GM13977 (cell line): ENCODE data around the gene SLC23A2.
"Not testable (repeated sequence)": the region's sequence is repeated elsewhere in the genome, so short reads cannot be mapped to it uniquely, and the experiment has no call there.

Experiments
- DNase-seq: peaks from one replicate; pipeline ENCODE4 v3.0.0; 2012; ENCODE audit warnings: low spot score
- in situ Hi-C: fragments of 300-500 bp; cut with MboI; formaldehyde crosslinking; loops from one replicate; pipeline ENCODE4 v1.12.0; 2022; ENCODE audit warnings: low sequenced_read_pairs, low pct_unique_long_range_greater_than_20kb, mixed read lengths, inconsistent platforms; ENCODE audit not compliant: unreplicated experiment
- TF ChIP-seq, protein P1 (sequence below): IDR thresholded peaks from 2 replicates; pipeline ENCODE4 v1.5.1; 2012; ENCODE audit warnings: mild to moderate bottlenecking, control low read depth; ENCODE audit not compliant: insufficient read depth; ENCODE audit errors: extremely low read depth, missing control alignments

Gene SLC23A2

DNA sequence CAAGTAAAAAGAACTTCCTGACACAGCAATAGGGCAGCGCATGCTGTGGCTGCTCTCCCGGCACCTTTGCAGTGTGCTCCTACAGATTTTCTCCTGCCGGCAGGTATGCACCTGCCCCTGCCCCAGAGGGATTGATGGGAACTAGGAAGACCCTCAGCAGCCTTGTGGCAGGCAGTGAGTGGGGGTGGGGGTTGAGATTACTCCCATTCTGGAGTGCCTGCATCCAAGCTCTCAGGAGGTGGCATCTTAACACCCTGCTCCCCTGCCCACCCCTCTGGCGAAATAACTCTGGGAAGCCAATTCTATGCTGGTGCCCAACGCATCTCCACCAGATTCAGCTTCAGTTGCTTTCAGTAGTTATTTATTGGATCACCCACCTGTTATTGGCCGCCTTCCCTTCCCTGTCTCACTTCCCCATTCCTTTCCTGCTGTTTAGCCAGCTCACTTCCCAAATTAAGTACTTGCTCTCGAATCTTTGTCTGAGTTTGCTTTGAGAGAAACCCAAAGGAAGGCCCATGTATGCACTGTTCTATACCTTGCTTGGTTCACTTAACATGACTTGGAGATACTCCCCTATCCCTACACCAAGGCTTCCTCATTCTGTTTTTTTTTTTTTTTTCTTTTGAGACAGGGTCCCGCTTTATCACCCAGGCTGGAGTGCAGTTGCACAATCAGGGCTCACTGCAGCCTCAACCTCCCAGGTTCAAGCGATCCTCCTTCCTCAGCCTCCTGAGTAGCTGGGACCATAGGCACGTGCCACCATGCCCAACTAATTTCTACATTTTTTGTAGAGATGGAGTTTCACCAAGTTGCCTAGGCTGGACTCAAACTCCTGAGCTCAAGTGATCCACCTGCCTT is 29.3 kb upstream of the SLC23A2 start:
- in situ Hi-C loops: no loop called here
- DNase-seq: no peak

DNA sequence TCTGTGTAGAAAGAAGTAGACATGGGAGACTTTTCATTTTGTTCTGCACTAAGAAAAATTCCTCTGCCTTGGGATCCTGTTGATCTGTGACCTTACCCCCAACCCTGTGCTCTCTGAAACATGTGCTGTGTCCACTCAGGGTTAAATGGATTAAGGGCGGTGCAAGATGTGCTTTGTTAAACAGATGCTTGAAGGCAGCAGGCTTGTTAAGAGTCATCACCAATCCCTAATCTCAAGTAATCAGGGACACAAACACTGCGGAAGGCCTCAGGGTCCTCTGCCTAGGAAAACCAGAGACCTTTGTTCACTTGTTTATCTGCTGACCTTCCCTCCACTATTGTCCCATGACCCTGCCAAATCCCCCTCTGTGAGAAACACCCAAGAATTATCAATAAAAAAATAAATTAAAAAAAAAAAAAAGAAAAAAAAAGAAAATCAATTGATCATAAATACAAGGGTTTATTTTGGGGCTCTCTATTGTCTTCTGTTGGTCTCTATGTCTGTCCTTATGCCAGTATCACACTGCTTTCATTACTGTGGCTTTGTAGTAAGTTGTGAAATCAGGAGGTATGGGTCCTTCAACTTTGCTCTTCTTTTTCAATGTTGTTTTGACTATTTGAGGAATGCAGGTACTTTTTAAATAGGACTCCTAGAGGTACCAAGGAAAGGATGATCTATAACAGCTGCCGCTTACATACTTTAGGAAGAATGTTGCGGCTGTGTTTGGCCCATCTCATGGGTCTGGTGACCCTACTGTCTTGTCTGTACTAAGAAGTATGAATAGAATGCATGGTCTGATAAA is 27.1 kb upstream of the SLC23A2 start:
- in situ Hi-C loops, DNase-seq: not testable (repeated sequence)

More for the DNA sequence above, 29.3 kb upstream of the SLC23A2 start:
- TF ChIP-seq, protein P1, sequence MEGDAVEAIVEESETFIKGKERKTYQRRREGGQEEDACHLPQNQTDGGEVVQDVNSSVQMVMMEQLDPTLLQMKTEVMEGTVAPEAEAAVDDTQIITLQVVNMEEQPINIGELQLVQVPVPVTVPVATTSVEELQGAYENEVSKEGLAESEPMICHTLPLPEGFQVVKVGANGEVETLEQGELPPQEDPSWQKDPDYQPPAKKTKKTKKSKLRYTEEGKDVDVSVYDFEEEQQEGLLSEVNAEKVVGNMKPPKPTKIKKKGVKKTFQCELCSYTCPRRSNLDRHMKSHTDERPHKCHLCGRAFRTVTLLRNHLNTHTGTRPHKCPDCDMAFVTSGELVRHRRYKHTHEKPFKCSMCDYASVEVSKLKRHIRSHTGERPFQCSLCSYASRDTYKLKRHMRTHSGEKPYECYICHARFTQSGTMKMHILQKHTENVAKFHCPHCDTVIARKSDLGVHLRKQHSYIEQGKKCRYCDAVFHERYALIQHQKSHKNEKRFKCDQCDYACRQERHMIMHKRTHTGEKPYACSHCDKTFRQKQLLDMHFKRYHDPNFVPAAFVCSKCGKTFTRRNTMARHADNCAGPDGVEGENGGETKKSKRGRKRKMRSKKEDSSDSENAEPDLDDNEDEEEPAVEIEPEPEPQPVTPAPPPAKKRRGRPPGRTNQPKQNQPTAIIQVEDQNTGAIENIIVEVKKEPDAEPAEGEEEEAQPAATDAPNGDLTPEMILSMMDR: no peak

DNA sequence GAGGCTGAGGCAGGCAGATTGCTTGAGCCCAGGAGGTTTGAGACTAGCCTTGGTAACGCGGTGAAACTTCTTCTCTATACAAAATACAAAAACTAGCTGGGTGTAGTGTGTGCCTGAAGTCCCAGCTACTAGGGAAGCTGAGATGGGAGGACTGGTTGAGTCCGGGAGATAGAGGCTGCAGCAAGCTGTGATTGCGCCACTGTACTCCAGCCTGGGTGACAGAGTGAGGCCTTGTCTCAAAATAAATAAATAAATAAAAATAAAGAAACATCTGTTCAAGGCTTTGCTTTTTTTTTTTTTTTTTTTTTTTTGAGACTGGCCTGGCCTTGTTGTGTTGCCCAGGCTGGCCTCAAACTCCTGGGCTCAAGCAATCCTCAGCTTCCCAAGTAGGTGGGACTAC is 23.7 kb upstream of the SLC23A2 start:
- TF ChIP-seq, protein P1: no peak
- DNase-seq: no peak
- in situ Hi-C loops: no loop called here

DNA sequence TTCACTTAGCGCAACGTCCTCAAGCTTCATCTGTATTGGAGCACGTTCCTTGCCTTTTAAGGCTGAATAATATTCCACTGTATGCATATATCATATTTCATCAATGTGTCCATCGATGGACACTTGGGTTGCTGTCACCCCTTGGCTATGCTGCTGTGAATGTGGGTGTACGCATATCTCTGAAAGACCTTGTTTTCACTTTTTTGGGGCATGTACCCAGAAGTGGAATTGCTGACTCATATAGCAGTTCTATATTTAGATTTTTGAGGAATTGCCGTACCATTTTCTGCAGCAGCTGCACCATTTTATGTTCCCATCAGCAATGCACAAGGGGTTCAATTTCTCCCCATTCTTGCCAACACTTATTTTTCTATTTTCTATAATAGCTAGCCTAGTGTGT is 22.8 kb upstream of the SLC23A2 start:
- DNase-seq: no peak
- TF ChIP-seq, protein P1: no peak
- in situ Hi-C loops: no loop called here

DNA sequence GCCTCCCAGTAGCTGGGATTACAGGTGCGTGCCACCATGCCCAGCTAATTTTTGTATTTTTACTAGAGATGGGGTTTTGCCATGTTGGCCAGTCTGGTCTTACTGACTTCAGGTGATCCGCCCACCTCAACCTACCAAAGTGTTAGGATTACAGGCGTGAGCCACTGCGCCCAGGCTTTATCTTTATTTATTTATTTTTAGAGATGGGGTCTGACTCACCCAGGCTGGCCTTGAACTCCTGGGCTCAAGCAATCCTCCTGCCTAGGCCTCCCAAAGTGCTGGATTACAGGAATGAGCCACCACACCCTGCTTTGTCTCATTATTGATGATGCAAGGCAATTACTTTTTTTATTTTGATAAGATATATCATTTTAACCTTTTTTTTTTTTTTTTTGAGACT is 21.9 kb upstream of the SLC23A2 start:
- DNase-seq, in situ Hi-C loops: not testable (repeated sequence)

DNA sequence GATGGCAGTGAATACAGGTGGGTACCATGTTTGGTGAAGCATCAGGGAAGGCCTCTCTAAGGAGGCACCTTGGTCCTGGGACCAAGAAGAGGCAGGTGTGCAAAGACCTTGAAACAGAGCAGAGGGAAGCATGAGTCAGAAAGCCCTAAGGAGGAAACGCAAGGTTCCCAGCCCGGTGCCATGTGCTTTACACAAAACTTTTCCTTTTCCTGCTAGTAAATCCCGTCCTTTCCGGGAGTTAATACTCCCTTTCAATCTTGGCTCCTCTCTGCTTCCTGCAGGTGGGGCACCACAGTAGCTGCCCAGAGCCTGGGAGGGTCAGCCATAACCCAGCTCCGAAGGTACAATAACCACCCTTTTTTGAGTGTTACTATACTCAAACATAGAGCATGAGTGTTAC is 19.4 kb upstream of the SLC23A2 start:
- in situ Hi-C loops: no loop called here
- DNase-seq: no peak
- TF ChIP-seq, protein P1: no peak

DNA sequence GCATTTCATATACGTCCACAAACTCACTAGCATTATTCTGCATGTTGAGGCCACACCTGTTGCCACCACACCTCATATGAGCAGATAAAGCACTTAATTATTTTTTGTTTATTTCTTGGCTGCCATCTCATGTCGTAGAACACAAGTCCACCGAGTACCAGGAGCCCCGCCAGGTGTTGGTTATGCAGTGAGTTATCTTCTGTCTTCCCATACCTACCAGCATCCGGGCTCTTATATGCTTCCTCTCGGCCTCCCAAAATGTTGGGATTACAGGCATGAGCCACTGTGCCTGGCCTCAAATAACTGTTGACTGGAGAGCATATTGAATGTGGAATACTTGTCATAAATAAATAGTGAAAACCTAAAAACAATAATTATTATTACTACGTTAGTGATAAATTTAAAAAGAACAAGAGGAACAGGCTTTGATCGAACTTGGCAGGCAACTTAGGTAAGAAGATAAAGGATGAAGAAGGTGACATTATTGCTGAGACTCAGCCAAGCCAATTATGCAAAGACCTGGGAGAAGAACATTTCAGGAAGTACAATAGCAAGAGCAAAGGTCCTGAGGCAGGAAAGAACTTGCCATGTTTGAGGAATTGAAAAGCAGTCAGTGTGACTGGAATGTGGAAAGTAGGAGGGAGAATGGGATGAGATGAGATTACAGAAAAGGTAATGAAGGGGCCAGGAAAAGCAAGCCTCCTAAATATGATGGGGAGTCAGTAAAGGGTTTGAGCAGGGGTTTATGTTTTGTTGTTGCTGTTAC is 12.6 kb upstream of the SLC23A2 start:
- in situ Hi-C loops: no loop called here
- no peak for DNase-seq
- TF ChIP-seq, protein P1: no peak
